Endothelial cell of umbilical vein (primary cell): Measurements from ENCODE around the gene SUPT3H. TPM values are rescaled to one million over a fixed set of nuclear protein-coding genes. Genes with fewer than 3 reads are reported as not detected.

ENCODE experiments used
- BruUV-seq: library from RNA; stranded (reverse); fragments of 400-500 nt; replicated peaks from 2 replicates; lab custom pipeline; 2021; lab: Mats Ljungman, UMichigan
- CTCF ChIA-PET: fragments of 300-600, 350-600 bp; sonication (Branson Sonifier 250); formaldehyde crosslinking; loops from one replicate; lab custom pipeline; 2021; ENCODE audit warnings: antibody characterized with exemption, inconsistent platforms; lab: Charles Lee
- POLR2A ChIA-PET: fragments of 300-600, 350-600 bp; sonication (Branson Sonifier 250); formaldehyde crosslinking; loops from one replicate; lab custom pipeline; 2021; ENCODE audit warnings: antibody characterized with exemption, inconsistent platforms; lab: Charles Lee
- DNase-seq: peaks from one replicate; pipeline ENCODE4 v3.0.0-alpha.2; 2011; ENCODE audit warnings: low read depth, low spot score
- FAIRE-seq: peaks from 2 replicates; lab custom pipeline; 2011; peaks lifted over from hg19 to GRCh38; lab: Jason Lieb, UNC
- H2AFZ ChIP-seq: 2 replicates; pipeline ENCODE4 v1.6.0; 2012; ENCODE audit warnings: low read depth, low read length, control low read depth, inconsistent platforms
- H3K27ac ChIP-seq: 2 replicates; pipeline ENCODE4 v1.5.1; 2011; ENCODE audit warnings: low read depth, mild to moderate bottlenecking, control low read depth, low read length, moderate library complexity; ENCODE audit not compliant: insufficient read depth
- H3K27me3 ChIP-seq, 2 experiments: 2 replicates each; pipeline versions ENCODE4 v1.6.0 to v1.6.1; 2011; ENCODE audit warnings: low read length in 2 of 2, mixed read lengths in 1 of 2; ENCODE audit not compliant: control insufficient read depth in 2 of 2, insufficient read depth in 2 of 2
- H3K36me3 ChIP-seq, 2 experiments: 2 replicates in 1 of 2; 3 replicates in 1 of 2; pipeline ENCODE4 v1.5.1; 2011; ENCODE audit warnings: low read length in 2 of 2, mild to moderate bottlenecking in 1 of 2, moderate library complexity in 1 of 2; ENCODE audit not compliant: control insufficient read depth in 2 of 2, insufficient read depth in 2 of 2; ENCODE audit errors: extremely low read depth in 1 of 2
- H3K4me1 ChIP-seq: 3 replicates; pipeline ENCODE4 v1.5.1; 2011; ENCODE audit warnings: mild to moderate bottlenecking, low read length; ENCODE audit not compliant: control insufficient read depth, insufficient read depth; ENCODE audit errors: extremely low read depth
- H3K4me2 ChIP-seq: 2 replicates; pipeline ENCODE4 v1.6.1; 2011; ENCODE audit warnings: low read length, control low read depth, mixed read lengths; ENCODE audit not compliant: insufficient read depth
- H3K4me3 ChIP-seq, 3 experiments: fragments of 200-600 bp in 1 of 3; sonication (generic), shearing (Covaris generic) in 1 of 3; replicated peaks in 1 of 3; 2 replicates each; pipeline ENCODE4 v1.5.1; 2011 to 2016; ENCODE audit warnings: control low read depth in 3 of 3, low read length in 3 of 3, mild to moderate bottlenecking in 2 of 3, inconsistent platforms in 1 of 3, low read depth in 1 of 3, moderate library complexity in 1 of 3; ENCODE audit not compliant: insufficient read depth in 1 of 3
- H3K79me2 ChIP-seq: 2 replicates; pipeline ENCODE4 v1.6.0; 2012; ENCODE audit warnings: low read length, inconsistent platforms; ENCODE audit not compliant: control insufficient read depth, insufficient read depth
- H3K9ac ChIP-seq: replicated peaks from 2 replicates; pipeline ENCODE3; 2011; ENCODE audit warnings: low read length, control low read depth; ENCODE audit not compliant: insufficient read depth; ENCODE audit errors: extremely low read depth
- H3K9me1 ChIP-seq: replicated peaks from 3 replicates; pipeline ENCODE4 v1.6.0; 2011; ENCODE audit warnings: mild to moderate bottlenecking, low read length; ENCODE audit not compliant: control insufficient read depth, insufficient read depth; ENCODE audit errors: extremely low read depth
- H3K9me3 ChIP-seq: replicated peaks from 2 replicates; pipeline ENCODE4 v1.5.1; 2012; ENCODE audit warnings: low read length, inconsistent platforms; ENCODE audit not compliant: control insufficient read depth, insufficient read depth
- H4K20me1 ChIP-seq: replicated peaks from 2 replicates; pipeline ENCODE3; 2011; ENCODE audit warnings: mild to moderate bottlenecking, low read length; ENCODE audit not compliant: control insufficient read depth, insufficient read depth; ENCODE audit errors: extremely low read depth
- CTCF ChIP-seq, 2 donors: IDR thresholded peaks; 1 replicate in 1 of 2; 2 replicates in 1 of 2; pipeline ENCODE4 v1.5.1; 2011; ENCODE audit warnings: low read length in 2 of 2, mild to moderate bottlenecking in 2 of 2, moderate library complexity in 2 of 2, control low read depth in 1 of 2, inconsistent platforms in 1 of 2, low read depth in 1 of 2; ENCODE audit not compliant: insufficient read depth in 1 of 2; ENCODE audit errors: extremely low read depth in 1 of 2
- EZH2 ChIP-seq: IDR thresholded peaks from 2 replicates; pipeline ENCODE4 v1.6.1; 2012; ENCODE audit warnings: borderline replicate concordance, low read depth, mild to moderate bottlenecking, moderate library complexity, low read length, inconsistent platforms; ENCODE audit not compliant: severe bottlenecking
- FOS ChIP-seq: IDR thresholded peaks from 2 replicates; pipeline ENCODE4 v1.6.1; 2011; ENCODE audit warnings: mild to moderate bottlenecking, low read length, moderate library complexity, borderline replicate concordance; ENCODE audit not compliant: insufficient read depth
- GATA2 ChIP-seq: IDR thresholded peaks from 2 replicates; pipeline ENCODE4 v1.7.0; 2011; ENCODE audit warnings: low read depth, mild to moderate bottlenecking, moderate library complexity, mixed read lengths, low read length; ENCODE audit not compliant: insufficient read length, insufficient read depth
- JUN ChIP-seq: IDR thresholded peaks from 2 replicates; pipeline ENCODE4 v1.6.1; 2011; ENCODE audit warnings: borderline replicate concordance, low read depth; ENCODE audit not compliant: insufficient read length, insufficient read depth
- MAX ChIP-seq: IDR thresholded peaks from 2 replicates; pipeline ENCODE4 v1.6.1; 2011; ENCODE audit not compliant: insufficient read depth, insufficient read length
- MYC ChIP-seq: IDR thresholded peaks from one replicate; pipeline ENCODE4 v1.6.1; 2011; ENCODE audit warnings: mild to moderate bottlenecking, low read depth, low read length
- POLR2A ChIP-seq: IDR thresholded peaks from 2 replicates; pipeline ENCODE4 v1.6.1; 2012; ENCODE audit warnings: low read depth, mild to moderate bottlenecking, control low read depth, low read length
- POLR2AphosphoS5 ChIP-seq: IDR thresholded peaks from 2 replicates; pipeline ENCODE4 v1.6.1; 2012; ENCODE audit warnings: low read depth, mild to moderate bottlenecking, control low read depth, low read length, moderate library complexity; ENCODE audit not compliant: insufficient read depth
- dilution Hi-C: fragments of 300-500 bp; cut with MboI; formaldehyde crosslinking; loops from one replicate; pipeline ENCODE4 v1.15.0; 2019; ENCODE audit warnings: low sequenced_read_pairs; ENCODE audit not compliant: extremely low pct_ligation_motif_present
- intact Hi-C: fragments of 100-400 bp; cut with micrococcal nuclease; formaldehyde crosslinking; loops from one replicate; pipeline ENCODE4 v1.10.0; 2022
- polyA plus RNA-seq, 4 experiments: library from polyadenylated mRNA; depleted of rRNA in 3 of 4; stranded (reverse) in 3 of 4; unstranded in 1 of 4; fragments of >200 nt; gene quantifications; 2 replicates each; pipeline versions ENCODE4 v1.2.1 to v1.2.3, GENCODE V29; 2011 to 2012; ENCODE audit warnings: missing spikeins in 1 of 4
- total RNA-seq: library from RNA; stranded (reverse); gene quantifications from 2 replicates; pipeline ENCODE4 v1.2.3, GENCODE V29; 2021

SUPT3H gene
- total and polyA plus RNA-seq, 2 donors (not counting 3 experiments of a cell fraction or from before 2014, with no cell fraction given): 8.3 to 9.8 TPM

DNA sequence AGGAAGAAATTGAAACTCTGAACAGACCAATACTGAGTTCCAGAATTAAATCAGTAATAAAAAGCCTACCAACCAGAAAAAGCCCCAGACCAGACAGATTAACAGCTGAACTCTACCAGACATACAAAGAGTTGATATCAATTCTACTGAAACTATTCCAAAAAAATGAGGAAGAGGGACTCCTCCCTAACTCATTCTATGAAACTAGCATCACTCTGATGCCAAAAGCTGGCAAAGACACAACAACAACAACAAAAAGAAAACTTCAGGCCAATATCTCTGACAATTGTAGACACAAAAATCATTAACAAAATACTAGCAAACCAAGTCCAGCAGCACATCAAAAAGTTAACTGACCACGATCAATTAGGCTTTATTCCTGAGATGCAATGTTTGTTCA is 295.6 kb downstream of the SUPT3H start:
- ChIA-PET CTCF (interaction anchor here (1.6 kb wide), 1 partner anchor 632 kb away, joined by 5 read pairs; no protein-coding TSS in a partner anchor), POLR2A (no interaction called here)
- Histone ChIP-seq H3K4me3 (no peak overlapping the region), H3K9me3 (no peaks in the 10 kb centered on the region), H3K27ac (no peak overlapping the region), H3K27me3 (no peaks in the 10 kb centered on the region), H3K4me1 (no peaks in the 10 kb centered on the region), H3K9me1 (no peaks in the 10 kb centered on the region), H4K20me1 (no peaks in the 10 kb centered on the region), H3K36me3 (no peaks in the 10 kb centered on the region), H3K4me2 (no peak overlapping the region), H3K9ac (no peak overlapping the region), H2AFZ (no peak overlapping the region), H3K79me2 (no peaks in the 10 kb centered on the region)
- BruUV-seq: no TSS peak
- DNase-seq: no peak
- intact Hi-C loops: loop anchor here (10.0 kb wide), 1 partner anchor 427 kb away; no protein-coding TSS in a partner anchor
- FAIRE-seq: no peak
- TF ChIP-seq FOS (no peak), POLR2AphosphoS5 (no peak), EZH2 (no peak), MAX (no peak), MYC (no peak), POLR2A (no peak), GATA2 (no peak), CTCF (IDR thresholded peaks at IDR 0.05; ENCODE audit: extremely low read depth in 1 of 2, insufficient read depth in 1 of 2, low read depth in 1 of 2, low read length in 2 of 2) (no peak), JUN (no peak)
- dilution Hi-C loops: no loop called here
